ACHN (cell line): ENCODE measurements around the gene RRN3.
"Not testable (repeated sequence)": the region's sequence is repeated elsewhere in the genome, so short reads cannot be mapped to it uniquely, and the experiment has no call there.

Experiments
- DNase-seq: peaks from one replicate; pipeline ENCODE4 v3.0.0-alpha.2; 2015
- in situ Hi-C: cut with HindIII; loops from 2 replicates; pipeline ENCODE4 v1.10.0; 2017; ENCODE audit warnings: low sequenced_read_pairs, low pct_ligation_motif_present, low pct_unique_long_range_greater_than_20kb

The RRN3 gene

DNA sequence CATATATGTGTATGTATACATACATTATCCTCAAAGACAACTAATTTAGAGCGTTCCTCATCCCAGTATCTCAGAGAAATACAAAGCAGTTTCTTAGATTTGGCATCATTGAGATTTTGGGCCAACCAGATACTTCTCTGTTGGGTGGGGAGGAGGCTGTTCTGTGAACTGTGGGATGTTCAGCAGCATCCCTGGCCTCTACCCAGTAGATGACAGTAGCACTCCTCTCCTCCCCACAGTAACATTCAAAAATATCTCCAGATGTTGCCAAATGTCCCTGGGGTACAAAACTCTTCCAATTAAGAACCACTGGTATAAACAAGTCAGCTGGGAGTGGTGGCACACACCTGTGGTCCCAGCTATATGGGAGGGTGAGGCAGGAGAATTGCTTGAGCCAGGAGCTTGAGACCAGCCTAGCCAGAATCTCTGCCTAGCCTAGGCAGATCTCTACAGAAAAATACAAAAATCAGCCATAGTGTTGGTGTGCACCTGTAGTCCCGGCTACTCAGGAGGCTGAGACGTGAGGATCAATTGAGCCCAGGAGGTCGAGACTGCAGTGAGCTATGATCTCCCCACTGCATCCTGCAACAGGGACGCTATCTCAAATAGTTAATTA lies 6.4 kb upstream of the RRN3 start:
- DNase-seq, in situ Hi-C loops: not testable (repeated sequence)

GRCh38 chr16:15099366-15099909 lies 5.4 kb upstream of the RRN3 start:
- DNase-seq, in situ Hi-C loops: not testable (repeated sequence)

GRCh38 chr16:15096583-15096972 lies 2.5 kb upstream of the RRN3 start:
- in situ Hi-C loops, DNase-seq: not testable (repeated sequence)

GRCh38 chr16:15093571-15093954 lies 509 bp downstream of the RRN3 start:
- in situ Hi-C loops, DNase-seq: not testable (repeated sequence)

DNA sequence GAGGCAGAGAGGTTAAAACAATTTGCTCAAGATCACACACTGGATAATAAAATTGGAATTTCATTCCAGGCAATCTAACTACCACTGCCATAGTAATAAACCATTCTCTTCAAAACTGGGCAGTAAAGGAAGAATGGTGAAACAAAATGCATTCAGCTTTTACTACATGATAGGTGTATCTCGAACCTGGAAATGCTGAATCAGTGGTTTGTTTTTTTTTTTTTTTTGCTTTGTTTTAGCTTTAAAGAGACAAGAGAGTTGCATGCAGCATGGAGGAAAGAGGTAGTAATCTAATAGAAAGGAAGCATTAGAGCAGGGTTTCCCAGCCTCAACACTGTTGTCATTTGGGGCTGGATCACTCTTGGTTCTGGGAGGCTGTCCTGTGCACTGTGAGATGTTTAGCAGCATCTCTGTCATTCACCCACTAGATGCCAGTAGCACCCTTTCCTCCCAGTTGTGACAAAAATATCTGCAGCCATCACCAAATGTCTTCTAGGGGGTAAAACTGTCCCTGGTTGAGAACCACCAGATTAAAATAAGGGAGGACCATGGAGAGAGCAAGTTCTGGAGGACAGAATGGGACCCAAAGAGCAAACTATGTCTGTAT lies 3.3 kb downstream of the RRN3 start:
- in situ Hi-C loops, DNase-seq: not testable (repeated sequence)

DNA sequence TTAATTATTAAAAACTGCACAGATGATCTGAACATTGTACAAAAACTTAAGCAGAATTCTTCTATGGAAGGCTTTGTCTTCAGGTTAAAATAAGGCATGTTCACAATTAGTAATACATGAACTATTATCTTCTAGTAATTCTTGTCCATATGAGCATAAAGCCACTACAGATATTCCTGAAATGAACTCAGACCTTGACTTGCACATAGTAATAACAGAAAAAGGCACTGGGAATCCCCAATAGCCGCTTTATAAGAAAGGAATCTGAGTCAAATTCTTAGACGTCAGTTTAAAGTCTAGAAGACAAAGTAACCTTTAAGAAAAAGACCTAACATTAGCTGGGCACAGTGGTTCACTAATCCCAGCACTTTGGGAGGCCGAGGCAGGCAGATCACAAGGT lies 11.3 kb downstream of the RRN3 start:
- in situ Hi-C loops, result not testable (repeated sequence)

DNA sequence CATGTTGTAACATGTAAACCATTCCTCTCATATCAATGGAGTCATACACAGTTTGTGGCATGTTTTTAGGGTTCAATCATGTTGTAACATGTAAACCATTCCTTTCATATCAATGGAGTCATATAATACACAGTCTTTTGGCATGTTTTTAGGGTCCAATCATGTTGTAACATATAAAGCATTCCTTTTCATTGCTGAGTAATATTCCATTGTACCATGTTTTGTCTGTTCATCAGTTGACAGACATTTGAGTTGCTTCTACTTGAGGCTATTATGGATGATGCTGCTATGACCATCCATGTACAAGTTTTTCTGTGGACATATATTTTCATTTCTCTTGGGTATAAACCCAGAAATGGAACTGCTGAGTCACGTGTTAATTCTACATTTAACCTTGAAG lies 13.2 kb downstream of the RRN3 start:
- DNase-seq, in situ Hi-C loops: not testable (repeated sequence)

More for the DNA sequence above, 11.3 kb downstream of the RRN3 start:
- DNase-seq, result not testable (repeated sequence)

DNA sequence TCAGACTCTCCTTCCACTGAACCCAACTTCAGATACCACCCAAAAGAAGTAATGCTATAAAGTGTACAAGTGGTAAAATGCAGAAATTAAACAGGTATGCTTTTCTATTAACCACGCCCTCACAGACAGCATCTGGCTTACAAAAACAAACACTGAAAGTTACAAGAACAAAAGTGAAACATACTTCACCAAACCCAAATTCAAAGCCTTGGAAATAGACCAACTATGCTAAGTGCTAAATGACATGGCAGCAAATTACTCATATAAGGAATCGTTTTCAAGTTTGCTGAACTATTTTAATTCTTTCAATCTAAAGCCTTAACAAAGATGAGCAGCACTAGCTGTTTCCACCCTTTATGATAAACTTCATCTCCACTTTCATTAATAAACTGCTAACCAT lies 17.9 kb downstream of the RRN3 start:
- in situ Hi-C loops, DNase-seq: not testable (repeated sequence)

DNA sequence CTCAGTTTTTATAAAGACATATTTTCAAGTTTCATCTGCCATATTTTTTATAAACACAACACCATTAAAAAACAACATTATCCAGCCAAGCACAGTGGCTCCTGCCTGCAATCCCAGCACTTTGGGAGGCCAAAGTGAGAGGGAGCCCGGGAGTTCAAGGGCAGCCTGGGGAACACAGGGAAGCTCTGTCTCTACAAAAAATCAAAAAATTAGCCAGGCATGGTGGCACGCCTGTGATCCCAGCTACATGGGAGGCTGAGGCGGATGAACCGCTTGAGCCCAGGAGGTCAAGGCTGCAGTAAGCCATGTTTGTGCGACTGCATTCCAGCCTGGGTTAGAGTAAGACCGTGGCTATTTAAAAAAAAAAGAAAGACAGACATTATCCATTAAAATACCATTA lies 21.0 kb downstream of the RRN3 start:
- in situ Hi-C loops, result no loop called here
- DNase-seq, result no peak

GRCh38 chr16:15071916-15072769 lies 21.9 kb downstream of the RRN3 start:
- in situ Hi-C loops, DNase-seq: not testable (repeated sequence)

- in situ Hi-C loops, DNase-seq: not testable (repeated sequence)
Observed at GRCh38 chr16:15071013-15071412, 23.1 kb downstream of the RRN3 start.

DNA sequence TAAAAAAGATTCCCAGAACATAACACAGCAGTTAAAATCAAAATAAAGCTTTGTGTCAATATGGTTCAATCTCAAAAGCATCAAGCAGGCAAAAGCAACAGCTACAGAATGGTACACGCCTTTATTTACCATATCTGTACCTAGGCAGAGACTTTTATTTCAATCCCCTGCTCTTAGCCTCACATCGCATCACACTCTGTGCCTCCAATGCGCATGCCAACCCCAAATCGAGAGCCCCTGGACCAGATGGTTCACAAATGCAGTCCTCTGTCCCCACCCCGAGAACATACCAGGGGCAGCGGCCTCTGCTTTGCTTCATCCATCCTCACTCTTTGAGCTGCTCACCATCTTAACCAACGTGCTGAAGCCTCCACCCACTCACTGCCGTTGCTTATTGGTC lies 27.4 kb downstream of the RRN3 start:
- in situ Hi-C loops, DNase-seq: not testable (repeated sequence)

DNA sequence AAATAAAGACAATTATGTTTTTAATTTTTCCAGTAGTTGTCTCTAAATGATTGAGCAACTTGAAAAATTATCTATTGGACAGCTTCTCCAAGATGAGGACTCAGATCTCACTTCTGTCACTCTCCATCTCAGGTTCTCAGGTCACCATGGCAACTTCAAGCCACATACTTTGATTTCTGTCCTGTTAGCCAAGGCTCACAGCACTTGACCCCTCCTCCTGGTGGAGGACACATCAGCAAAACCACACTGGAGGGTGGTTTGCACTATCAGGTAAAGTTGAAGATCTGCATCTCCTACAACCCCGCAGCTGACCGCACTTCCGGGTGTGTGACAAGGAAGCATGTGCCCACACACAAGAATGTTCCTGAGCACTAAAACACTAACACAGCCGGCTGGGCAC lies 28.1 kb downstream of the RRN3 start:
- DNase-seq, in situ Hi-C loops: not testable (repeated sequence)

- in situ Hi-C loops, DNase-seq: not testable (repeated sequence)
Observed at GRCh38 chr16:15062085-15062810, 31.8 kb downstream of the RRN3 start.

DNA sequence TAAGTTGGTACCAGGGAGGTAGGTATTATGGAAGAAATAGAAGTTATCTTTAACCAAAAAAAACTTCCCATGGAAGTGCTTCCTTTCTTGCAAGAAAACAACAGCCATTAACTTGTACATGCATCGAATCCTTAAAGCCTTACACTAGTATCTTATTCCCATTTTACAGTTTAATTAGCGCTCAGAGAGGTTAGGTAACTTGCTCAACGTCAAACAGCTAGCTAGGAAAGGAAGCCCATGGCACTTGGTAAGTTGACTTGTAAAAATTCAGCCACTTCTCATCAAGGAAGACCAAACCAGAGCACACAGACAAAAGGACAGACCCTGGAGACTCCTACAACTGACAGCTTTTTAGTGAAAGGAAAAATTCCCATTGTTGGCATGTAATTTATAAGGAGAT lies 34.7 kb downstream of the RRN3 start:
- in situ Hi-C loops, result no loop called here
- no peak for DNase-seq

DNA sequence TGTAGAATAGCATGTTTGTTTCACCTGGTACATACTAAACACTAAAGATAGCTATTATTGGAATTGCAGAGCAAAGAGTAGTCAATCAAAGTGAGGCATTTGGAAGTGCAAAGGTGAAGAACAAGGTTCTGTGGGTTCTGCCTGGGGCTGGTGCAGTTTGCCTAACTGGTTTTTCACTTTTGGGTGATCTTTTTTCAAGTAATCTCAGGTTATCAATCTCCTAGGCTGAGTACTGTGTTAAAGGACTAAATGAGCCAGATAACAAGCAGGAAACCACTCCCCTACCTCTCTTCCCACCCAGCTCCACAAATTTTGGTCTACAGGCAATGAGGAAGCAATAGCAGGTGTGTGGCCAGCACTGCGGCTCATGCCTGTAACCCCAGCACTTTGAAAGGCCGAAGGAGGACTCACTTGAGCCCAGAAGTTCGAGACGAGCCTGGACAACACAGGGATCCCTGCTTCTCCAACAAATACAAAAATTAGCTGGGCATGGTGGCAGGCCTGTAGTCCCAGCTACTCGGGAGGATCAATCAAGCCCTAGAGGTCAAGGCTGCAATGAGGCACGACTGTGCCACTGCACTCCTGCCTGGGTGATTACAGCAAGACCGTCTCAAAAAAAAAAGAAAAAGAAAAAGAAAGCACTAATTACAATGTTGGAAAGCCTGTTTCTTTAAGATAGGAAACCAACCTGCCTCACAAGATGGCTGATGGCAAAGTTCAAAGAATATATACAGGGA lies 36.2 kb downstream of the RRN3 start:
- no peak for DNase-seq
- in situ Hi-C loops, result no loop called here

GRCh38 chr16:15055141-15056053 lies 38.7 kb downstream of the RRN3 start:
- no peak for DNase-seq
- in situ Hi-C loops, result no loop called here
